Heart right ventricle (tissue), 16 donors: ENCODE measurements around the gene POLR2E. TPM values are rescaled to one million over a fixed set of nuclear protein-coding genes. Genes with fewer than 3 reads are reported as not detected.

Source experiments
- ATAC-seq, 8 donors: fragments of 200-7000 bp; cut with Tn5 transposase; one replicate each; pipeline ENCODE4 v1.9.1; 2020; ENCODE audit warnings: mild to moderate bottlenecking in 8 of 8, moderate library complexity in 8 of 8, moderate number of reproducible peaks in 1 of 8
- DNase-seq, 2 donors: peaks; one replicate each; pipeline ENCODE4 v3.0.0-alpha.2; 2020
- H3K27ac ChIP-seq, 10 donors: fragments of 200-600 bp; sonication (generic) in 2 of 10; one replicate each; pipeline versions ENCODE4 v1.5.0 to v1.8.0; 2020 to 2022; ENCODE audit warnings: mild to moderate bottlenecking in 3 of 10
- H3K27me3 ChIP-seq, 7 donors: fragments of 200-600 bp; one replicate each; pipeline ENCODE4 v1.8.0; 2021 to 2022; ENCODE audit warnings: mild to moderate bottlenecking in 2 of 7
- H3K36me3 ChIP-seq, 9 donors: fragments of 200-600 bp; sonication (generic) in 1 of 9; one replicate each; pipeline versions ENCODE4 v1.5.0 to v1.8.0; 2020 to 2022; ENCODE audit warnings: mild to moderate bottlenecking in 2 of 9
- H3K4me1 ChIP-seq, 9 donors: fragments of 200-600 bp; sonication (generic) in 1 of 9; one replicate each; pipeline versions ENCODE4 v1.5.0 to v1.8.0; 2020 to 2022; ENCODE audit warnings: mild to moderate bottlenecking in 4 of 9
- H3K4me3 ChIP-seq, 10 donors: fragments of 200-600 bp; sonication (generic) in 2 of 10; one replicate each; pipeline versions ENCODE4 v1.5.0 to v1.8.0; 2020 to 2022; ENCODE audit warnings: mild to moderate bottlenecking in 7 of 10, moderate library complexity in 2 of 10
- H3K9me3 ChIP-seq, 11 donors: fragments of 200-600 bp in 10 of 11; sonication (generic) in 2 of 11; one replicate each; pipeline versions ENCODE4 v1.5.0 to v1.8.0; 2013 to 2022; ENCODE audit warnings: mild to moderate bottlenecking in 2 of 11, control low read depth in 1 of 11, moderate library complexity in 1 of 11
- WGBS, 2 donors: extraction: QIAGEN DNeasy Blood & Tissue Kit; methylation state at CpG; one replicate each; pipeline ENCODE4 v1.1.7; 2013; ENCODE audit warnings: inconsistent platforms in 1 of 2; 5-methylcytosine and 5-hydroxymethylcytosine counted together
- intact Hi-C, 10 donors: fragments of 100-400 bp; cut with DNase I; formaldehyde crosslinking; loops; one replicate each; pipeline versions ENCODE4 v1.11.1 to v1.14.2; 2022
- polyA plus RNA-seq, 2 donors: library from polyadenylated mRNA; stranded (reverse); fragments of 200-250 nt; gene quantifications; one replicate each; pipeline ENCODE4 v1.2.3, GENCODE V29; 2013
- total RNA-seq, 10 donors: library from RNA; stranded (reverse); fragmentation: NEBNext Ultra II Directional in 3 of 10; extraction: Animal tissue kit (Norgen Biotek cat#: 25700) in 3 of 10; gene quantifications; one replicate each; pipeline versions ENCODE4 v1.2.1 to v1.2.4, GENCODE V29; 2021 to 2023
- TF ChIP-seq, protein P1 (sequence below), 9 donors: fragments of 200-600 bp; sonication (generic) in 2 of 9; IDR thresholded peaks; one replicate each; pipeline versions ENCODE4 v1.5.0 to v1.8.0; 2021 to 2022; ENCODE audit warnings: antibody characterized with exemption in 9 of 9, mild to moderate bottlenecking in 5 of 9, moderate library complexity in 1 of 9
- donor health status: Arrhythmogenic right ventricular cardiomyopathy.
- donor health status: ischemic (EF 13 %, LVEDD 7.1; RV severe dilation, severe dysfunction).
- donor health status: healthy with polysubstance abuse.
- donor health status: DM: no; HTN: yes; CAD: no.
- donor health status: DM: no; HTN: no; CAD: no.
- donor health status: ischemic (EF 25% LVEDD 6.9; RV normal size, moderate dysfunction).
- donor health status: ischemic (EF 25% LVEDD 5.7; RV mildly dilated, moderate dysfunction).
- donor health status: healthy.
- donor health status: DM: yes; HTN: yes; CAD: no.
- donor health status: Ischemic cardiomyopathy.
- donor health status: ischemic (EF 35%, LVEDD 5.7; RV mildly dilated, moderate dysfunction).
- donor health status: nonischemic (EF 11% LVEDD 7.7; RV severe dilation, severe dysfunction).
- donor health status: DM: yes; HTN: yes; CAD: no.
- donor health status: PGD.
- donor health status: ischemic (EF 29% LVEDD 5.4; RV normal size, mild dysfunction).
- donor health status: nonischemic (EF 23%, LVEDD 6.1; RV moderate dilation, normal function).

Gene POLR2E
- total and polyA plus RNA-seq, 12 donors, result 111 to 215 (median 134) TPM

DNA sequence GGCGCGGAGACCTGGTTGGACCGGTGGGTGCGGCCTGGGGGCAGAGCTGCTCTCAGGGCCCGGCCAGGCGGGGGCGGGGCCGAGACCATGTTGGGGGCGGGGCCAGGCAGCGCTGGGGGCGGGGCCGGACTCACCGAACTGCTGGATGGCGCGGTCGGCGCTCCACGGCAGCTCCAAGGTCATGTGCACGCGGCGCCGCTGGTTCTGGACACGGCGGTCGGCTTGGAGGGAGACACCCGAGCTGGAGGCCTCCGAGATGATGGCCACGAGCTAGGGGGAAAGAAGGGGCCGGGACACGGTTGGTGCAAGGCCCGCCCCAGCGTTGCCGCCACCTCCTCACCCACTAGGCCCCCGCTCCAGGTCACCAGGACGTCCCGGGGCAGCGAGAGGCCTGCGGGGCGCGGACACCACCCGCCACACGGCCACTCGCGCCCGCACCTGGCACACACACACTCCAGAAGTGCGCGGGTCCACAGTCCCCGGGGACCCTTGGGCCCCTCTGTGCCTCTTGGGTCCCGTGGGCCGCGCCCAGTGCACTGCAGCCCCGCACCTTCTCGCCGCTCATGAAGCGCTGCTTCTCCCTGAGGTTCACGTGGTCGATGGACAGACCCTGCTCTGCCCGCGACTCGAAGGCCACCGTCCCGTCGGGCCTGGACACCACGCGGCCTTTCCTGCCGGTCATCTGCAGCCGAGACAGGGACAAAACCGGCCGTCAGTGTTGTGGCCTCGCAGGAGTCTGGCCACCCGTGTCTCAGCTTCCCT is 17.3 kb upstream of the POLR2E start:
- Histone ChIP-seq H3K9me3 (no peaks in the 10 kb centered on the region), H3K4me1 (peaks cover 12 to 34% (median 19%) of the 10 kb centered on the region in 9 donors), H3K27me3 (no peaks in the 10 kb centered on the region), H3K4me3 (no peak overlapping the region), H3K36me3 (peaks cover 0 to 99% (median 29%) of the 10 kb centered on the region in 9 donors), H3K27ac (peak overlapping the region in 9 of 10 donors; percentile 40 to 79 (median 71))
- intact Hi-C loops, result loop anchor here in 9 of 10 donors (1.0 to 5.0 kb wide), 3 partner anchors 60 to 128 kb away; partner anchors contain the start of gene SBNO2 (in 1 of the 9)
- TF ChIP-seq, protein P1, sequence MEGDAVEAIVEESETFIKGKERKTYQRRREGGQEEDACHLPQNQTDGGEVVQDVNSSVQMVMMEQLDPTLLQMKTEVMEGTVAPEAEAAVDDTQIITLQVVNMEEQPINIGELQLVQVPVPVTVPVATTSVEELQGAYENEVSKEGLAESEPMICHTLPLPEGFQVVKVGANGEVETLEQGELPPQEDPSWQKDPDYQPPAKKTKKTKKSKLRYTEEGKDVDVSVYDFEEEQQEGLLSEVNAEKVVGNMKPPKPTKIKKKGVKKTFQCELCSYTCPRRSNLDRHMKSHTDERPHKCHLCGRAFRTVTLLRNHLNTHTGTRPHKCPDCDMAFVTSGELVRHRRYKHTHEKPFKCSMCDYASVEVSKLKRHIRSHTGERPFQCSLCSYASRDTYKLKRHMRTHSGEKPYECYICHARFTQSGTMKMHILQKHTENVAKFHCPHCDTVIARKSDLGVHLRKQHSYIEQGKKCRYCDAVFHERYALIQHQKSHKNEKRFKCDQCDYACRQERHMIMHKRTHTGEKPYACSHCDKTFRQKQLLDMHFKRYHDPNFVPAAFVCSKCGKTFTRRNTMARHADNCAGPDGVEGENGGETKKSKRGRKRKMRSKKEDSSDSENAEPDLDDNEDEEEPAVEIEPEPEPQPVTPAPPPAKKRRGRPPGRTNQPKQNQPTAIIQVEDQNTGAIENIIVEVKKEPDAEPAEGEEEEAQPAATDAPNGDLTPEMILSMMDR (IDR thresholded peaks at IDR 0.05), result no peak
- 56 to 72% methylated on average over 58 to 71 of the region's 71 CpGs for WGBS, 2 donors
- DNase-seq, result peak in 1 of 2 donors; percentile 64
- ATAC-seq, result peak in 6 of 8 donors; percentile 12 to 29 (median 18)

DNA sequence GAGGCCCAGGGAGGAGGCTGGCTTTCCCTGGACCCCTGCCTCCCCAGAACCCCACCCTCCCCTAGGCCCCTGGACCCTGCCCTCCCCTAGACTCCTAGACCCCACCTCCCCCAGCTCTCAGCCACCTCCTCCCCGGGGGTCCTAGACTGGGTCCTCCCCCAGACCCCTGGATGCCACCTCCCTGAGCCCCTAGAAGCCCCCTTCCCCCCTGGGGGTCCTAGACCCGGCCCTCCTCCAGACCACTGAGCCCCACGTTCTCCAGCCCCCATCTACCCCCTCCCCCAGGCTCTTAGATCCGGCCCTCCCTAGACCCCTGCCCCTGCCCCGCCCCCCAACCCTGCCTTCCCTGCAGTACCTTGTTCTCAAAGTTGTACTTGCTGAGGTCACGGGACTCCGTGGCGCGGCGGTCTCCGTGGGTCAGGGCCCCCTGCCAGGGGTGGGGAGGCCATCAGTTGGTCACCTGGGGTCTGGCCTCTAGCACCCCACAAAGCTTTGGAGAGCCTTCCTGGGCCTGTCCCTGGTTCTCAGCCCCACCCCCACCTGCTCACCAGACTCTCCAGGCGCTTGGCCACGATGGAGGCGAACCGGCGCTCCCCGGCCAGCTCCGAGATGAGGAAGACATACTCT is 16.6 kb upstream of the POLR2E start:
- TF ChIP-seq, protein P1 (IDR thresholded peaks at IDR 0.05), result no peak
- peaks cover 13 to 40% (median 22%) of the 10 kb centered on the region in 9 donors for H3K4me1 ChIP-seq
- peak overlapping the region in 6 of 10 donors; percentile 40 to 79 (median 63) for H3K27ac ChIP-seq
- WGBS, 2 donors, result 78 to 79% methylated on average over 18 of the region's 18 CpGs
- H3K36me3 ChIP-seq, result peaks cover 0 to 99% (median 29%) of the 10 kb centered on the region in 9 donors
- no peaks in the 10 kb centered on the region for H3K27me3 ChIP-seq
- DNase-seq (no peak), ATAC-seq (no peak)
- H3K9me3 ChIP-seq, result no peaks in the 10 kb centered on the region
- intact Hi-C loops, result loop anchor here in 9 of 10 donors (5.0 kb wide), 2 partner anchors 61 to 81 kb away; partner anchors contain the start of gene SBNO2 (in 1 of the 9)
- H3K4me3 ChIP-seq, result no peak overlapping the region

DNA sequence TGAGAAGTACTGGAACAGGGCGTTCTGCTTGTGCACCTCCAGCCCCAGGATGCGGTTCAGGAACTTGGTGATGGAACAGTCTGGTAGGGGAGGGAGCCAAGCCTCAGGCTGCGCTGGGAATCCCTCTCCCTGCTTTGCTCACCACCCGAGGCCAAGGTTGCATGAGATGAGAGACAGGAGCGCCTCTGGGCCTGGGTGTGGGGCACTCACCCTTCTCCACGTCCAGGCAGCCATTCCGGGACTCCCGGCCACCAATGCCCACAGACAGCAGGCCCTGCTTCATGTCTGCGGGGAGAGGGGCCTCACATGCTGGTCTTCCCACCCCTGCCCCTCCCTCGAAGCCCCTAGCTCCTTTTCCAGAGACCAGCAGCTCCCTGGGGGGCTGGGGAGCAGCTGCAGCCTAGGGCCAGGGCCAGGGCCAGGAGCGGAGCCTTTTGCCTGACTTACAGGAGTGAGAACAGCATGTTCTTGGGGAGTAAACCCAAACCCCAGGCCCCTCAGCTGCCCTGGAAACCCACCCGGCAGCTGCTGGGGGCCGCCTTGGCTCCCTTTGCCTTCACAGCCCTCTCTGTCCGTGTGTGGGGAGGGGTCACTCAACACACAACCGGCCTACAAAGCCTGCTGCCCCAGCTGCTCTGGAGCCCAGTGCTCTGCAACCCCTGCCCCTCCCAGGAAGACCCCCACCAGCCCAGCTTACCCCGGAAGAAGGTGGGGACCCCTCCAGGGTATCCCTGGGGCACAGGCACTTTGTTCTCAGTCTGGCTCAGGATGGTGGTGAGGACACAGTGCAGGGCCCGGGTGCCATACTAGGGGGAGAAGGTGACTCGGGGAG is 15.8 kb upstream of the POLR2E start:
- 78 to 84% methylated on average over 18 of the region's 18 CpGs for WGBS, 2 donors
- Histone ChIP-seq H3K4me3 (no peak overlapping the region), H3K9me3 (no peaks in the 10 kb centered on the region), H3K27me3 (no peaks in the 10 kb centered on the region), H3K4me1 (peaks cover 15 to 48% (median 29%) of the 10 kb centered on the region in 9 donors), H3K27ac (peak overlapping the region in 6 of 10 donors; percentile 1 to 40 (median 14)), H3K36me3 (peaks cover 0 to 99% (median 31%) of the 10 kb centered on the region in 9 donors)
- TF ChIP-seq, protein P1 (IDR thresholded peaks at IDR 0.05), result no peak
- intact Hi-C loops, result loop anchor here in 9 of 10 donors (5.0 kb wide), 2 partner anchors 61 to 81 kb away; partner anchors contain the start of gene SBNO2 (in 1 of the 9)
- ATAC-seq (no peak), DNase-seq (no peak)
